ENCODE data around the gene KCNK6.
"Not testable (repeated sequence)": the region's sequence is repeated elsewhere in the genome, so short reads cannot be mapped to it uniquely, and the experiment has no call there.

The KCNK6 gene

GRCh38 chr19:38362076-38362945 is 42.7 kb downstream of the KCNK6 start:
- DNase-seq (ENCODE audit: low read depth in 2 of 2): peak; percentile 92

- not testable (repeated sequence) for DNase-seq (ENCODE audit: low read depth in 2 of 2)
Observed at GRCh38 chr19:38362946-38363688, 43.5 kb downstream of the KCNK6 start.

GRCh38 chr19:38367041-38367440 is 47.4 kb downstream of the KCNK6 start:
- no peak for DNase-seq (ENCODE audit: low read depth in 2 of 2)

GRCh38 chr19:38369584-38369983 is 49.9 kb downstream of the KCNK6 start:
- DNase-seq (ENCODE audit: low read depth in 2 of 2): no peak

GRCh38 chr19:38370299-38370698 is 50.7 kb downstream of the KCNK6 start:
- DNase-seq (ENCODE audit: low read depth in 2 of 2): no peak

- DNase-seq (ENCODE audit: low read depth in 2 of 2): no peak
Observed at GRCh38 chr19:38371081-38371480, 51.4 kb downstream of the KCNK6 start.

GRCh38 chr19:38373907-38374331 is 54.3 kb downstream of the KCNK6 start:
- DNase-seq (ENCODE audit: low read depth in 2 of 2): no peak

GRCh38 chr19:38374332-38375097 is 54.9 kb downstream of the KCNK6 start, which contains the start of gene PSMD8:
PSMD8 (plus strand) TSS chr19:38374571; CDS start chr19:38374602, 31 bp downstream.
- peak; percentile 96 to 98 for DNase-seq (ENCODE audit: low read depth in 2 of 2)

GRCh38 chr19:38375098-38375493 is 55.5 kb downstream of the KCNK6 start:
- no peak for DNase-seq (ENCODE audit: low read depth in 2 of 2)

- DNase-seq (ENCODE audit: low read depth in 2 of 2): no peak
Observed at GRCh38 chr19:38375748-38376147, 56.1 kb downstream of the KCNK6 start.

- DNase-seq (ENCODE audit: low read depth in 2 of 2): no peak
Observed at GRCh38 chr19:38376576-38376975, 56.9 kb downstream of the KCNK6 start.

GRCh38 chr19:38377052-38377451 is 57.4 kb downstream of the KCNK6 start:
- no peak for DNase-seq (ENCODE audit: low read depth in 2 of 2)

- no peak for DNase-seq (ENCODE audit: low read depth in 2 of 2)
Observed at GRCh38 chr19:38378866-38379265, 59.2 kb downstream of the KCNK6 start.

- no peak for DNase-seq (ENCODE audit: low read depth in 2 of 2)
Observed at GRCh38 chr19:38381138-38381537, 61.5 kb downstream of the KCNK6 start.
